ENCODE measurements around the gene APOH.

APOH gene

DNA sequence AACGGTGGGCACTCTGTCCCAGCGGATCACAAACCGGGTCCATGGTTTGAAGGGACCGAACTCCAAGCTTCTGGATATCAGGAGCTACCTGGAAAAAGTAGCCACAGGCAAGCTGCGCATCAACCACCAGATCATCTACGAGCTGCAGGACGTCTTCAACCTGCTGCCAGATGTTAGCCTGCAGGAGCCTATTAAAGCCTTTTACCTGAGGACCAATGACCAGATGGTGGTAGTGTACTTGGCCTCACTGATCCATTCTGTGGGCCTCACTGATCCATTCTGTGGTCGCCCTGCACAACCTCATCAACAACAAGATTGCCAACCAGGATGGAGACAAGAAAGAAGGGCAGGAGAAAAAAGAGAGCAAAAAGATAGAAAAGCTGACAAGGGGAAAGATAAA, 31.0 kb downstream of the APOH start:
- DNase-seq (ENCODE audit: low read depth in 4 of 4, low spot score in 1 of 4): no peak

GRCh38 chr17:66192378-66192687, 36.9 kb downstream of the APOH start:
- no peak for DNase-seq (ENCODE audit: low read depth in 4 of 4, low spot score in 1 of 4)

DNA sequence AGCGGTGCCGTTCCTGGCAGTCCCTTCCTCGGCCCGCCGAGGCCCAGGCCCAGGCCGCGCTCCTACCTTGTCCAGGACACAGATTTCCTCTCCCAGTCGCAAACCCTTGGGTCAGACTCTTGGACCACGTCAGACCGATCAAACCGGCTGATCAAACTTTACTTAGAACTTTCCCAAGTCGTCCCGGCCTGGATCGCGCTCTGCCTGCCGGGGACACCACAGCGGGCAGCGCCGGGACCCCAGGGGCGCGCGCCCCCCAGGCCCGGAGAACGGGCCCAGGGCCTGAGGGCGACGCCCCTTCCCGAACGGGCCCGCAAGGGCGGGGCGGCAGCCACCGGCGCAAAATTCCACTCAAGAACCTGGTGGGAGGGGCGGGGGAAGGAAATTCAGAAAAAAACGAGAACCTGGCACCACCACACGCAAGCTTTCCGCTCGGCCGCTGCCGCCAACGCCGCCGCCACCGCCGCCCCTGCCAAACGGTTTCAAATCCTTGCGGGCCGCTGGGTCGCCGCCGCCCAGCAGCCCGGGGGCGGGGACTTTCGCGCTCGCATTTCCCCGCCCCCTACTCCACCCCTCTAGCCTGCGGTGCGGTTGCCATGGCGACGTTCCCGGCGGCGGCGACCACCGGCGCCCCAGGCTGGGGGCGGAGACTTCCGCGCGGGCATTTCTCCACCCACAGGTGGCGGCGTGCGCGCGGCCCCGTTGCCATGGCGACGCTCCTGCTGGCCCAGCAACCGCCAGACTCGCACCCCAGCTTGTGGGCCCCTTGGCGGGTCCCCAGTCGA, 37.4 kb downstream of the APOH start, which contains the start of gene CEP112:
Gene CEP112, minus strand, starts transcription at position 541 of the 785 bp plus-strand sequence.
- DNase-seq (ENCODE audit: low read depth in 4 of 4, low spot score in 1 of 4): peak; percentile 56 to 80 (median 66)

DNA sequence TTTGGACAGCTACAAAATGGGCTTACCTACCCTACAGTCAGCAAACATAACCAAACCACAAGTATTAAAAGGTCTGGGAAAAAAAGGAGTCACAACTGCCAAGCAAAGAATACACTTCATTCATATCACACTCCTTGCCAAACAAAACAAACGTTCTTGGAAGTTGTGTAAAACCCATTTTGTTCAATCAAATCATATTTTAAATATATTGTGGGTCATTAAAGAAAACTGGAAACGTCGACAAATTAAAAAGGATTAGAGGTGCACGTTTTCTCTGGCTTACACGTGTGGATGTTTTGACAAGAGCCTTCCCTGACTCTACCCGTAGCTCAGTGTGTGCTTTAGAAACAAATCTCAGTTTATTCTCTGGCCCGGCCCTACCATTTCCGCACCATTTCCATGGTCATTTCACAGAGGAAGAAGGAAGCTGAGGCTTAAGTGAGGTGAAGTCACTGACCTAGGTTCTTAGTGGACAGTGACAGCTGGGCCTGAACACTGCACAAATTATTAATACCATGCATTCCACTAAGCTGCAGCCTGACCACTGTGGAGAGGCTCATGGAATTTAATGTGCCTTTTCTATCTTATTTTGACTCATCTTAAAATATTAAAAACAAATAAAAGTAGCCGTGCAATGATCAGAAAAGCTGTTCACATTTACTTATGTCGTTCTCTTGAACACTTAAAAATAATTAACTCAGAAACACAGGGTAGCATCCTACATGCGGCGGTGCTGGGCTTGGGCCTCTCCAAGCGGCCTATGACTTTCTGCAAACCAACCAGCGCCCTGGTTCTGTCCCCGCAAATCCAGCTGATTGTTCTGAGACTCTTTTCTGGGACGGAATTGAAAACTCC, 38.2 kb downstream of the APOH start:
- no peak for DNase-seq (ENCODE audit: low read depth in 4 of 4, low spot score in 1 of 4)

GRCh38 chr17:66187718-66188117, 41.5 kb downstream of the APOH start:
- no peak for DNase-seq (ENCODE audit: low read depth in 4 of 4, low spot score in 1 of 4)

DNA sequence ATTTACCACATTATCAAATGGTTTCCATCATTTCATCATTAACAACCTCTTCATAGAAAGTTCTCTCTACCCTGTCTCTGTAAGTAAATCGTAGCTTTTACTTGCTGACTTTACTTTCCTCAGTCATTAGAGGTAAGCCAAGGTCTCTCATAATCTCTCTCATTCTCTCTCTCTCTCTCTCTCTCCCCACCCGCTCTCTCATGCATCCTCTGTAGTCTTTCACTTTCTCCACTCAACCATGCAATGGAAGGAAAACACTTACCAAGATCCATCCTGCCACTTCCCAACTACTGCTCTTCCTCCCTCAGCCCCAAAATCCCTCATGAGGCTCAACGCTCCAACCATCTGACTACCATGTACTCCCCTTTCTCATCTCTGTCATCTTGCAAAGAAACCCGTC, 43.4 kb downstream of the APOH start:
- DNase-seq (ENCODE audit: low read depth in 4 of 4, low spot score in 1 of 4): no peak

GRCh38 chr17:66184392-66184791, 44.8 kb downstream of the APOH start:
- DNase-seq (ENCODE audit: low read depth in 4 of 4, low spot score in 1 of 4): no peak

GRCh38 chr17:66183529-66183928, 45.7 kb downstream of the APOH start:
- no peak for DNase-seq (ENCODE audit: low read depth in 4 of 4, low spot score in 1 of 4)

GRCh38 chr17:66178642-66179041, 50.6 kb downstream of the APOH start:
- DNase-seq (ENCODE audit: low read depth in 4 of 4, low spot score in 1 of 4): no peak

- no peak for DNase-seq (ENCODE audit: low read depth in 4 of 4, low spot score in 1 of 4)
Measured at GRCh38 chr17:66177048-66177447, 52.2 kb downstream of the APOH start.

DNA sequence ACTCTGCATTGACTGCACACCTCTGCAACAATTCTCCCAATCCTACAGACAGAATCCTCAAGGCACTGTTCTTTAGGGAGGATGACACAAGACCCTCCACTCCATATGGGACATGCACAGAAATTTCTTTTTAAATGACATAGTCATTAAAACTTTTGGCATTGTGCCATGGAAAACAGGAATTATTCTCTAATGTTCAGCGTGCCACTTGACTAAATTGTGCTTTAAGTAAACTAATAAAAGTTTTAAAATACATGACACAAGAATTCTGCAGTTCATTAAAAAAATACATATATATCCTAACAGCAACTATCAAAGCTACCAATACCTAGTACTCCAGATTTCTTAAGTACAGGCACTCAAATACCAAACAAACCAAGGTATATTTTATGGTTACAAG, 53.3 kb downstream of the APOH start:
- no peak for DNase-seq (ENCODE audit: low read depth in 4 of 4, low spot score in 1 of 4)

DNA sequence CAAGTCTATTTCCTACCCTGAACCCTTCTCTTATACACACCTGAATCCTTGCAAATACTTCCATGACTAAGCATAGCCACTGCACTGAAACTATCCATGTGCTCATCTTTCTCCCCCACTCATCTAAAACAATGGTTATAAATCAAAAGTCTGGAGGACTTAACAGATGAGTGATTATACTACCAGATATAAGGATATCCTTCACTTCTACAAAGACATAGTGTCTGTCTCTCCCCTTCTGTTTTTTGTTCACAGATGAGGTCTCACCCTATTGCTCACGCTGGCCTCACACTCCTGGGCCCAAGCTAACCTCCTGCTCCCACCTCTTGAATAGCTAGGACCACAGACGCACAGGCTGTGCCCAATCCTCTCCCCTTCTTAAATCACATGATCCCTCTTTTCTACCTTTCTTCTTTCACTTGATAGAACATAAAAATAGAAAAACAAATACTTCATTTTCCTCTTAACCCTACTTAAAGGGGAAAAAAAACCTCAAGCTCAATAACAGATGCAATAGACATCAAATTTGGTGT, 56.5 kb downstream of the APOH start:
- no peak for DNase-seq (ENCODE audit: low read depth in 4 of 4, low spot score in 1 of 4)

DNA sequence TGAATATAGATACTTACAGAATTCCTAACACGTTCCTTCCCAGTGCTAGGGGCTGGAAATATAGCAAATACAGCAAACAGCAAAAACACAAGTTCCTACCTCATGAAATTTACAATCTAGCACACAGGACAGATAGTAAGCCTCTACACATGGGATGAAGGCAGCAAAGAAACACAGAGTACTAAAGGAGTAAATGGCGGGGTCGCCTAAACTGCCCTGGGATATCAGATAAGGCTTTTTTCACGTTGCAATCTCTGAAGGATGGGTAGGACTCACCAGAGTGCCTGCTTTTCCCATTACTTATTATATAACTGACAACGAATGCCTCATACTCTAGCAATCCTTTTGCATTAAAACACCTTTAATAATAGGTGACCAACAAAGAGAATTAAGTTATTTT, 57.1 kb downstream of the APOH start:
- no peak for DNase-seq (ENCODE audit: low read depth in 4 of 4, low spot score in 1 of 4)

DNA sequence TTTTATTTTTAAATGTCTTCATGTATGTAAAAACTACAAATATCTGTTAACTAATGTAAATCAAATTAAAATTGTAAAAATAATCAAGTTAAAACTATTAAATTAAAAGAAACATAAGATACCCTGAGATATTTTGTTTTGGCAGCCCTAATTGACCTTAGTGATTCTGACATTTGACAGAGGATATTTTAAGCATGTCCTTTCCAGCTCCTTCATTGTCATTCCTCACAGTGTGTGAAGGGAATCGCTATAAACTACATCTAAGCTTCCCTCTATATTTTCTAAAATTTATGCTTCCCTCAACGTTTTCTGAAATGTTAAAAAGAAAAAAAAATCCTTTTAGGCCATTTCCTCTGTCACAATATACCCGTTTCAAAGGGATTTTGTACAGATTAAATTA, 57.5 kb downstream of the APOH start:
- no peak for DNase-seq (ENCODE audit: low read depth in 4 of 4, low spot score in 1 of 4)

DNA sequence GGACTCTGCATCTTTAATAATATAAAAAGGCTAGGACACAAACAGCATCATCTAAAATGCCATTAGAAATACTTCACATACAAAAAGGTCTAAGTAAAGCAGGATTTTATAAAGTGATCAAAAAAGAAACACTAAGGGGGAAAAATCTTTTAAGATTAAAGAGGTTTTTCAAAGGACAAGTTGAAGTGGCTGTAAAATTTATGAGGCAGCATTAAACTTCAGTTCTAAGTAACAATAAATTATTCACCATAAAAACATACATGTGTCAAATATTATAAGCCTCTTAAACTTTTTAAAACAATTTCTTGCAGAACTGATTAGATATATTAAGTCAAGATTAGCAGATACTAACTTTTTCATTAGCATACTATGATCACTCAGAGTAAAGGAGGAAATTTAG, 58.0 kb downstream of the APOH start:
- no peak for DNase-seq (ENCODE audit: low read depth in 4 of 4, low spot score in 1 of 4)

- no peak for DNase-seq (ENCODE audit: low read depth in 4 of 4, low spot score in 1 of 4)
Measured at GRCh38 chr17:66169839-66170238, 59.4 kb downstream of the APOH start.

- DNase-seq (ENCODE audit: low read depth in 4 of 4, low spot score in 1 of 4): no peak
Measured at GRCh38 chr17:66167189-66167815, 61.9 kb downstream of the APOH start.

- peak in 1 of 4 experiments; percentile 2 for DNase-seq (ENCODE audit: low read depth in 4 of 4, low spot score in 1 of 4)
Measured at GRCh38 chr17:66165537-66166123, 63.6 kb downstream of the APOH start.
